ENCODE measurements around the gene ME3. TPM values are rescaled to one million over a fixed set of nuclear protein-coding genes. Genes with fewer than 3 reads are reported as not detected.
A peak's percentile ranks its signal among the peaks of the same experiment; 100 is the strongest.

ME3 gene
- polyA plus RNA-seq, 2 of the 4 experiments (the other 2 are of a cell fraction): 19.7 to 22.3 TPM

GRCh38 chr11:86695373-86695772, 23.0 kb upstream of the ME3 start:
- H3K4me2 ChIP-seq: peak overlapping the region; percentile 57
- peak overlapping the region; percentile 51 to 81; a peak in 5 of 6 replicates for H3K27ac ChIP-seq
- H3K4me1 ChIP-seq: peaks cover 52% of the 10 kb centered on the region
- ChIA-PET CTCF (interaction anchor here (1.4 to 6.2 kb wide), 6 partner anchors 8 to 104 kb away, joined by 3 to 40 read pairs (median 7); no protein-coding TSS in a partner anchor), POLR2A (interaction anchor here (0.7 to 1.9 kb wide), 5 partner anchors 23 to 211 kb away, joined by 3 to 6 read pairs (median 4); partner anchors contain the start of genes ME3 and PRSS23)
- FAIRE-seq: no peak
- H3K9me3 ChIP-seq: no peaks in the 10 kb centered on the region
- H3K4me3 ChIP-seq: no peak overlapping the region
- peak; percentile 8 to 65; a peak in 4 of 6 replicates for ATAC-seq
- no peak for DNase-seq (ENCODE audit: low read depth in 1 of 2, low spot score in 1 of 2)
- TF ChIP-seq PHF8 (IDR thresholded peaks at IDR 0.05; ENCODE audit: borderline replicate concordance, low read depth): no peak
- TF ChIP-seq CEBPB (IDR thresholded peaks at IDR 0.05): no peak
- no peak for TF ChIP-seq NFE2L2 (conservative IDR thresholded peaks at IDR 0.05; ENCODE audit: low read length)
- no peak for TF ChIP-seq POLR2AphosphoS2 (conservative IDR thresholded peaks at IDR 0.05; ENCODE audit: low read length)
- TF ChIP-seq JUN (IDR thresholded peaks at IDR 0.05): no peak
- TF ChIP-seq MAX (IDR thresholded peaks at IDR 0.05): no peak
- TF ChIP-seq EP300 (IDR thresholded peaks at IDR 0.05): no peak
- TF ChIP-seq REST (IDR thresholded peaks at IDR 0.05): no peak
- TF ChIP-seq SREBF2 (IDR thresholded peaks at IDR 0.05): no peak
- no peak for TF ChIP-seq GATA3 (IDR thresholded peaks at IDR 0.05; ENCODE audit: borderline replicate concordance)
- TF ChIP-seq CTCF (IDR thresholded peaks at IDR 0.05): no peak
- no peak for TF ChIP-seq BCL3 (IDR thresholded peaks at IDR 0.05)
- TF ChIP-seq HEYL (CRISPR knock-in tag; IDR thresholded peaks at IDR 0.05): no peak
- no peak for TF ChIP-seq RAD21 (conservative IDR thresholded peaks at IDR 0.05 in 1 of 2, IDR thresholded peaks at IDR 0.05 in 1 of 2)
- TF ChIP-seq JUNB (IDR thresholded peaks at IDR 0.05): no peak
- TF ChIP-seq RARB (CRISPR knock-in tag; IDR thresholded peaks at IDR 0.05): no peak
- no peak for TF ChIP-seq USF2 (IDR thresholded peaks at IDR 0.05)
- TF ChIP-seq MAZ (IDR thresholded peaks at IDR 0.05; ENCODE audit: borderline replicate concordance, low read depth, low read length): no peak

GRCh38 chr11:86693518-86693917, 21.1 kb upstream of the ME3 start:
- Histone ChIP-seq H3K9me3 (no peaks in the 10 kb centered on the region), H3K27ac (peak overlapping the region in 1 of 2 experiments; percentile 58; a peak in 2 of 6 replicates), H3K4me2 (no peak overlapping the region), H3K4me3 (no peak overlapping the region), H3K4me1 (peaks cover 45% of the 10 kb centered on the region)
- FAIRE-seq (no peak), ATAC-seq (no peak), DNase-seq (ENCODE audit: low read depth in 1 of 2, low spot score in 1 of 2) (no peak)
- TF ChIP-seq RCOR1 (IDR thresholded peaks at IDR 0.05; ENCODE audit: low read depth, low read length): no peak
- no peak for TF ChIP-seq CBX2 (IDR thresholded peaks at IDR 0.05; ENCODE audit: borderline replicate concordance, low read depth)
- no peak for TF ChIP-seq SREBF2 (IDR thresholded peaks at IDR 0.05)
- TF ChIP-seq ATOH8 (CRISPR knock-in tag; IDR thresholded peaks at IDR 0.05; ENCODE audit: low read depth): no peak
- TF ChIP-seq HEYL (CRISPR knock-in tag; IDR thresholded peaks at IDR 0.05): no peak
- TF ChIP-seq CBX8 (IDR thresholded peaks at IDR 0.05): no peak
- TF ChIP-seq RARB (CRISPR knock-in tag; IDR thresholded peaks at IDR 0.05): no peak
- TF ChIP-seq HMGXB4 (CRISPR knock-in tag; IDR thresholded peaks at IDR 0.05; ENCODE audit: borderline replicate concordance): no peak
- no peak for TF ChIP-seq BCL3 (IDR thresholded peaks at IDR 0.05)
- no peak for TF ChIP-seq PHF8 (IDR thresholded peaks at IDR 0.05; ENCODE audit: borderline replicate concordance, low read depth)
- TF ChIP-seq NPAS2 (CRISPR knock-in tag; IDR thresholded peaks at IDR 0.05; ENCODE audit: borderline replicate concordance): no peak
- no peak for TF ChIP-seq TFCP2L1 (CRISPR knock-in tag; IDR thresholded peaks at IDR 0.05)
- ChIA-PET POLR2A (no interaction called here), CTCF (interaction anchor here (0.9 to 6.2 kb wide), 4 partner anchors 12 to 333 kb away, joined by 3 to 40 read pairs (median 4); no protein-coding TSS in a partner anchor)
- 89% methylated on average over 1 of the region's 1 CpG for WGBS (ENCODE audit: missing lambda C conversion rate)

Data from A549 (cell line).